Measurements from ENCODE around the gene DRG1.
"Not testable (repeated sequence)": the region's sequence is repeated elsewhere in the genome, so short reads cannot be mapped to it uniquely, and the experiment has no call there.

Gene DRG1, protein sequence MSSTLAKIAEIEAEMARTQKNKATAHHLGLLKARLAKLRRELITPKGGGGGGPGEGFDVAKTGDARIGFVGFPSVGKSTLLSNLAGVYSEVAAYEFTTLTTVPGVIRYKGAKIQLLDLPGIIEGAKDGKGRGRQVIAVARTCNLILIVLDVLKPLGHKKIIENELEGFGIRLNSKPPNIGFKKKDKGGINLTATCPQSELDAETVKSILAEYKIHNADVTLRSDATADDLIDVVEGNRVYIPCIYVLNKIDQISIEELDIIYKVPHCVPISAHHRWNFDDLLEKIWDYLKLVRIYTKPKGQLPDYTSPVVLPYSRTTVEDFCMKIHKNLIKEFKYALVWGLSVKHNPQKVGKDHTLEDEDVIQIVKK

DNA sequence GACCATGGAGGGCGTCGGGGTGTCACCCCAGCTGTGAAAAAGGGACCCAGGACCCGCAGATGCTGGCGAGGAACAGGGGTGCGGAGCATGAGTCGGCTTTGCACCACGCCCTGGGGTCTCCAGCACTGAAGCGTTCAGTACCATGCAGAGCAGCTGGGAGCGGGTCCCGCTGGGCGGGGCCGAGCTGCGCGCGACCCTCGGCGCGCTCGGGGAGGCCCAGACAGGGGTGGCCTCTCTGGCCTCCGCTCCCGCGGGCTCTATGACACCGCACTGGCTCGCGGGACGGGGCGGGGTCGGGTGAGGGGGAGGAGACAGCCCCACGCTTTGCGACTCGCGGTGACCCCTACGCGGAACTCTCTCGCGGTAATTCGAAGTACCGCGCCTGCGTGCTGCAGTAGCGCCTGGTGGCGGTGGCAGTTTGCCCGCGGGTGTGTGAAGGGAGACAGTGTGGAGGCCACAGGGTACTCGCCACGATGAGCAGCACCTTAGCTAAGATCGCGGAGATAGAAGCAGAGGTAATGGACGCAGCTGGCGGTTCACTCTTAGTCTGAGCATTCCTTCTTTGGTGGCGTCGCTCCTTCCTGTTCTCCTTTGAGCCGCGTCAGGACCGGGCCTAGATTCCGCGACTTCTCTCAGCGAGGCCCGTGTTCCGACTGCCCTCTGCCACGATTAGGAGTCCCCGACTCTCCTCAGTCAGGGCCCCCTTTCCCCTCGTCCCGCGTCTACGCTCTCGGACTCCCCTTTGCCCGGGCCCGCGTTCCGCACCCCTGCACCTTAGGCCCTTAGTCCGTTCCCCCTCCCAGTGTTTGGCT lies at the start of gene DRG1:
DRG1 (plus strand) TSS at position 394 of the 812 bp plus-strand sequence; CDS start at position 474, 80 bp downstream.
- H3K4me3 ChIP-seq (ENCODE audit: low read depth, low read length), result peak within 1 kb of the TSS; percentile 99

DNA sequence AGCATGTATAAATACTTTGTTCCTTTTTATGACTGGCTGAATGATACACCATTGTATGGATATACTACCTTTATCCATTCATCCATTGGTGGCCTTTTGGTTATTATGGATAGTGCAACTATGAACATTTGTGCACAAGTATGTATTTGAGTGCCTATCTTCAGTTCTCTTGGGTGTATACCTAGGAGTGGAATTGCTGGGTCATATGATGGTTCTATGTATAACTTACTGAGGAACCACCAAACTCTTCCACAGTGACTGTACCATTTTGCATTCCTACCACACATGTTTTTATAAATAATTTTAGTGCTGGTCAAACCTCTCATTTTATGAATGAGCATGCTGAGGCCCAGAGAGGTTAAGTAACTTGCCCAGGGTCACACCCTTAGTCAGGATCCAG lies 49.4 kb upstream of the DRG1 start:
- H3K4me3 ChIP-seq (ENCODE audit: low read depth, low read length), result no peak overlapping the region

DNA sequence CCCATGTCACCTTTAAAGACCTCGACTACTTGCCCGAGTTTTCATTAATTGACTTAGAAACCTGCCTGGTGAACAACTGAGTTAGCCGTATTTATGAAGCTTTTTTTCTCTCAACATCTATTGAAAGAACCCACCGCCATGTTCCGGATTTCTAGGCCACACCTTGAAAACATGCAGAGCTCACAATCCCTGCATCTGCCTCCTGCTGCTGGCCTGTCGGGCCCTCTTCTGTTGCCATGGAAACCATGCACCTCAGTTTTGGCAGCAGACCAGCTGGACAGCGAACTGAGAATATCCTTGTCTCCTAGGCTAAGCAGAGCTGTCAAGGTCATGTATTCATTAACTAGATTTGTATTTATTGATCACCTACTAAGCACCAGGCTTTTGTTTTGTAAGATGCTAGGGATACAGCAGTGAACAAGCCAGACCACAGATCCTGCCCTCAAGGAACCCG lies 49.0 kb upstream of the DRG1 start:
- no peak overlapping the region for H3K4me3 ChIP-seq (ENCODE audit: low read depth, low read length)

DNA sequence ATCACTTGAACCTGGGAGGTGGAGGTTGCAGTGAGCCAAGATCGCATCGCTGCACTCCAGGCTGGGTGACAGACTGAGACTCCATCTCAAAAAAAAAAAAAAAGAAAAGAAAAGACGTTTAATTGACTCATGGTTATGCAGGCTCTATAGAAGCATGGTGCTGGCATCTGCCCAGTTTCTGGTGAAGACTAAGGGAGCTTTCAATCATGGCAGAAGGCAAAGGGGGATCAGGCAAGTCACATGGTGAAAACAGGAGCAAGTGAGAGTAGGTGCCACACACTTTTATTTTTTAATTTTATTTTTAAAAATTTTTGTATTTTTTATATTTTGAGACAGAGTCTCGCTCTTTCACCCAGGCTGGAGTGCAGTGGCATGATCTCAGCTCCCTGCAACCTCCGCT lies 44.9 kb upstream of the DRG1 start:
- no peak overlapping the region for H3K4me3 ChIP-seq (ENCODE audit: low read depth, low read length)

DNA sequence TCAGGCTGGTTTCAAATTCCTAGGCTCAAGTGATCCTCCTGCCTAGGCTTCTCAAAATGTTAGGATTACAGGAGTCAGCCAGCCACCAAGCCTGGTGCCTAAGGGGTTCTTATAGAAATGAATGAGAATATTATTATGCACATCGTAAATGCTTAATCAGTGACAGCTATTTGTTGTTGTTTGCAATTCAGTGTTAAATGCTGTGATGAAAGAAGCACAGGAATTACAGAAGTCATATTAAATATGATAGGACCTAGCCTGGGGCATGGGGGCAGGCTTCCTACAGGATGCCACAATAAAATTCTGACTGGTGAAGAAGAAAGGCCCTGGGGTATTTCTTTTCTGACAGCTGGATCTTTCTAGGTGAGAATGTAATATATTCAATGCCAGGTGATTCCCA lies 39.4 kb upstream of the DRG1 start:
- no peak overlapping the region for H3K4me3 ChIP-seq (ENCODE audit: low read depth, low read length)

DNA sequence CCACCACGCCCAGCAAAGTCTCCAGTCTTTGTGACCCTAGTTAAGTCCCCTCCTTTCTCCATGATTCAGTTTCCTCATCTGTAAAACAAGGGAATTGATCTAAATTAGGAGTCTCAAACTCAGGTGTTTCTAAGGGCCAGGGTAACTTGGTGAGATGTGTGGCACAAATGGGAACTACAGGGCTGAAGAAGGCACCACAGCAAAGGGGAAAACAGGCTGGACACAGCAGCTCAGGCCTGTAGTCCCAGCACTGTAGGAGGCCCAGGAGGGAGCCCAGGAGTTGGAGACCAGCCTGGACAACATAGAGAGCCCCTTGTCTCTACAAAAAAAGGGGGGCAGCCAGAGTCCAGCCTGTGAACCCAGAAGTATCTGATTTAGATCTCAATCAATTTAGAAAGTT lies 37.7 kb upstream of the DRG1 start:
- no peak overlapping the region for H3K4me3 ChIP-seq (ENCODE audit: low read depth, low read length)

DNA sequence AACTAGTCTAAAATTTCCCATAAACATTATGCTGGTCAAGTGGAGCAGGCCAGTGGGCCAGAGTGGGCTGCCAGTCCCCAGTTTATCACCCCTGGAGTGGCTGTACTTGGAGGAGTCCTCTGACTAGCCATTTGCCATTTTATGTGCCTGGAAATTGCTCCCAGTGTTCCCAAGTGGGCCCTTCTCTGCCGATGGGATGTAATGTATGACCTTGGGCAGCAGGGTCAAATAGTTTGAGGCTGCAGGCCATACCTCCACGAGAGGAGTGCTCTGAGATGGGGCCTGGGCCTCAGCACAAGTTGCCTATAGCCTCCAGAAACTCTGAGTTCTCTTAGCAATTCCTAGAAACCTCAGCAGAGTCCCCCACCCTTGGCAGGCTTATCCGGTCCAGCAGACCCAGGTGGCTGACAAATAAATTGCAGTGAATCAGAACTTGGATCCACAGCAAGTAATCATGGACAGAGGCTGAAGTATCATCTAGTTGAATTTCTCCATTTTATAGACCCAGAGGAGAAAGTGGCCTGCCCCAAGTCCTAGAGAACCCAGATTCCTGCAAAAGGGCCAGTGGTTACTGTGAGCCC lies 35.4 kb upstream of the DRG1 start:
- no peak overlapping the region for H3K4me3 ChIP-seq (ENCODE audit: low read depth, low read length)

DNA sequence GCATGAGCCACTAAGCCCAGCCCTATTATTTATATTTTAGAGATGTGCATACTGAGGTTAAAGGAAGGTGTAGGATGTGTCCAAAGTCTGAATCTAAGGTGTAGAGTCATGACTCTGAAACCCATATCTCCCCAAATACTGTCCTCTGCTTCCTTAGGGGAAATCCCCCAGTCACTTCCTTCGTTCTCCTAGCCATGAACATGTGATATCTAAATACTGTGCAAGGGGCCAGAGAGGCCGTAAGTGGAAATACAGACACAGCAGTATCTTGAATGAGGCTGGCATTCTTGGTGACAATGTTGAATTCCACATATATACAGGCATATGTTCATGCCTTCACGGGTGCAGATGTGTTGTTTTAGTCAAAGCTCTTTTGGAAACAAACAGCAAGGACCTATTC lies 32.0 kb upstream of the DRG1 start:
- no peak overlapping the region for H3K4me3 ChIP-seq (ENCODE audit: low read depth, low read length)

DNA sequence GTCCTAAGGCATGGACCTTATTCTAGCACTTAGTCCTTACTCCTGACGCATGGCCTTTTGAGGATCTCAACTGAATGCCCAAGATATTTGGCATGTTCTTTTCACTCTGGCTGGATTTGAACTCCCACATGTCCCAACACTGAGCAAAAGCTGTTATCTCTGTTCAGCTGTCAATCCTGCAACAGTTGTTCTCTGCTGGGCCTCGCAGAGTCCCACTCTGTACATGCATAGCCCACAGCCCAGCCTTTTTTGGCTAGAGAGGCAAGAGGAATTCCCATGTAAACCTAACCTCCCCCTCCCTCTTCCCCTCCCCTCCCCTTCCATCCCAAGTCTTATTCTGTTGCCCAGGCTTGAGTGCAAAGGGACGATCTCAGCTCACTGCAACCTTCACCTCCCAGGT lies 21.8 kb upstream of the DRG1 start:
- no peak overlapping the region for H3K4me3 ChIP-seq (ENCODE audit: low read depth, low read length)

DNA sequence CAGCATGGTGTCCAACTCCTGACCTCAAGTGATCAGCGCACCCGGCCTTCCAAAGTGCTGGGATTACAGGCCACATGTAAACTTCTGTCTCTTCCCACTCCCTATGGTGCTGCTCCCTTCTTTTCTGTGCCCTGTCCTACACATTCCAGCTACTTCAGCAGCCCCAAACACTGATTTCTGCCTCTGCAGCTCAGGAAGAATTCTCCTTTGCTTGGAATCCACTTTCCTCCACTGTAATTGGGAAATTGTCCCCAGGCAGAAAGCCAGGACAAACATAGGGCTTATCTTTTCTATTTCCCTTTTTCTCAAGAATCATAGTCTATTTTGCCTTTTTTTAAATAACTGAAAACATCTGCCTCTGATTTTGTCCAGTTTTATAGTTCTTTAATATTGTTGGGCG lies 21.3 kb upstream of the DRG1 start:
- H3K4me3 ChIP-seq (ENCODE audit: low read depth, low read length), result no peak overlapping the region

DNA sequence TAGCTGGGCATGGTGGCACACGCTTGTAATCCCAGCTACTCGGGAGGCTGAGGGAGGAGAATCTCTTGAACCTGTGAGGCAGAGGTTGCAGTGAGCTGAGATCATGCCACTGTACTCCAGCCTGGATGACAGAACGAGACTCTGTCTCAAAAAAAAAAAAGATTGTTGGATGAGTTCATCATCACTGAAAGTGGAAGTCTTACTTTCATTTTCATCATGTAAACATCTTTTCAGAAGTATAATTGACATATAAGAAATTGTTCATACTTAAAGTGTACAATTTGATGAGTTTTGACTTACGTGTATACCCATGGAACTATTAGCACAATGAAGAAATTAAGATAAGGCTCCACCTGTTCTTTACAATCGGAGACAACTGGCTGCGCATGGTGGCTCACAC lies 20.8 kb upstream of the DRG1 start:
- H3K4me3 ChIP-seq (ENCODE audit: low read depth, low read length), result not testable (repeated sequence)

DNA sequence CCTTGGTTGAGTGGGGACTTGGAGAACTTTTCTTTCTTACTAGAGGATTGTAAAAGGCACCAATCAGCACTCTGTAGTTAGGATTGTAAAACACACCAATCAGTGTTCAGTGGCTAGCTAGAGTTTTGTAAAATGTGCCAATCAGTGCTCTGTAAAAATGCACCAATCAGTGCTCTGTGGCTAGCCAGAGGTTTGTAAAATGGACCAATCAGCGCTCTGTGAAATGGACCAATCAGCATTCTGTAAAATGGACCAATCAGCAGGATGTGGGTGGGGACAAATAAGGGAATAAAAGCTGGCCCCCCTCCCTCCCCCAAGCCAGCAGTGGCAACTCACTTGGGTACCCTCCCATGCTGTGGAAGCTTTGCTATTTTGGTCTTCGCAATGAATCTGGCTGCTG lies 5.5 kb upstream of the DRG1 start:
- H3K4me3 ChIP-seq (ENCODE audit: low read depth, low read length), result no peak overlapping the region

DNA sequence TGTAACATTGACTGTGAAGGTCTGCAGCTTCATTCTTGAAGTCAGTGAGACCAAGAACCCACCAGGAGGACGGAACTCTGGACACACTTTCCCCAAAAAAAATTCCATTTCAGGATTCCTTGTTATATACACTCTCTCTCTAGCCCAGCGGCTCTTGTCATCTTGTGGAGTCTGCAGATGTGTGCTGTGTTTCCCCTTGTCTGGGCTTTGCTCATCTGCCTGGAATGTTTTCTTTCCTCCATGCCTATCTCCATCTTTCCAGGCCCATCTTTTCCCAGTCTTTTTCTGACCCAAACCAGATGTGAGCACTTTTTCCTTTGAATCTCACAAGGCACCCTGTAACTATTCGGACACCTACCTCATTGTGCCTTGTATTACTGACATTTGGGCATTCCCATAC lies 5.1 kb upstream of the DRG1 start:
- no peak overlapping the region for H3K4me3 ChIP-seq (ENCODE audit: low read depth, low read length)

DNA sequence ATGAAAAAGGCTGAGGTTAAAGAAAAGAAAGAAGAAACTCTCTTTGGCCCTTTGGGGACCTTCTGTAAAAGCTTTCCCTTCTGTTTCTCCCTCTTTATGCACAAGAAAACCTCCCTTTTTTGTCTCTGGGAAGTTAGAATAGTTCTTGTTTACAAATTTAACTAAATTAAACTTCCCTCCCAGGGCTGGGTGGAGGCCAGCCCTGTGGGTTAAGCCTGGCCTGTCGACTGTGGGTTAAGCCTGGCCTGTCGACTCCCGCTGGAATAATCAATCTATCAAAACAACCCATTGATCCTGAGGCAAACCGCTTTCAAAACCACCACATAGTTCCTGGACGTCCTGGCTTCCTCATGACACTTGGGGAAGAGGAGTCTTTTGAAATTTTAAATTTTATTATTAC lies 1.2 kb upstream of the DRG1 start:
- H3K4me3 ChIP-seq (ENCODE audit: low read depth, low read length), result no peak overlapping the region

DNA sequence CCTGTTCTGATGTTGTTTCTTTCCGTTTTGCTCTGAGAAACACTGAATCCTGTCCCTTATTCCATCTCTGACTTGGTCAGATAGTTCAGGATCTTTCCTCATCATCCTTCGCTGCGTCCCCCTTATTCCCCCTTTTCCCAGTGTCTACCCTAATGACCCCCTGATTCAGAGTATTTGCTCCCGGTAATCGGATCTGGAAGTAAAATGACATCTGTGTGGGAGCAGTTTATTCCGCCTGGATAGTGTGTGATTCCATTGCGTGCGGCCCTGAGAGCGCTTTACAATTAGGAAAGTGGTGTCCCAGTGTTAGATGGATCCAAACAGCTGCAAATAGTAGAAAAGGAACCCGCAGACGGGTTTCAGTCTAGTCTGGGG lies 606 bp downstream of the DRG1 start:
- peak overlapping the region; percentile 99 for H3K4me3 ChIP-seq (ENCODE audit: low read depth, low read length)

DNA sequence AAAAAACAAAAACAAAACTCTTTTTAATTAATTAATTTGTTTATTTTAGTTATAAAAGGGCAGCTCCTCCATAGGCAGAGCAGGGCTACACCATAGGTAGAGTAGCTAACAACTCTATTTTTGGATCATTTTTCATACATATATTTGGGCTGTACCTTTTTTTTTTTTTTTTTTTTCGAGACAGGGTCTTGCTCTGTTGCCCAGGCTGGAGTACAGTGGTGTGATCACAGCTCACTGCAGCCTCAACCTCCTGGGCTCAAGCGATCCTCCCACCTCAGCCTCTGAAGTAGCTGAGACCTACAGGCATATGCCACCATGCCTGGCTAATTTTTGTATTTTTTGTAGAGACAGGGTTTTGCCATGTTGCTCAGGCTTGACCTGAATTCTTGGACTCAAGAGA lies 2.9 kb downstream of the DRG1 start:
- not testable (repeated sequence) for H3K4me3 ChIP-seq (ENCODE audit: low read depth, low read length)

DNA sequence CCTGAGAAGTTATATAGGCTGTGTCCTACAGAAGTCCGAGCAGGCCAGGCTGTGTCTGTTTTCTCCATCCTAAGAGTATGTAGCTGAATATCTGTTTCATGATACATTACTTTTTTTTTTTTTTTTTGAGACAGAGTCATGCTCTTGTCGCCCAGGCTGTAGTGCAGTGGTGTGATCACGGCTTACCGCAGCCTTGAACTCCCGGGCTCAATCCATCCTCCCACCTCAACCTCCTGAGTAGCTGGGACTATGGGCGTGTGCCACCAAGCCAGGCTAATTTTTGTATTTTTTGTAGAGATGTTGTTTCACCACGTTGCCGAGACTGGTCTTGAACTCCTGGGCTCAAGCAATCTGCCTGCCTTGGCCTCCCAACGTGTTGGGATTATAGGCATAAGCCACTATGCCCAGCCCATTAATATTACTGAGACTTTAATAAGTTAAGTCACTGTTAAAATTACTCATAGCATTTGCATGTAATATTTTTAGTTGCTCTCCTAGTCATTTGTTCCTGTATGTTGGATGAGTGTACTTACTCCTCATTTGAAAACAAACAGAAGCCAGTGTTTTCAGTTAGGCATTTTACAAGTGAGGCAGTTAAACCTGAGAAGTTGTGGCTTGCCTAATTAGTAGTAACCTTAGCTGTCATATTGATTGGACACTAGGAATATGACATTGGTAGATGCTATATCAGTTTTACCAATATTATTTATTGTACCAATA lies 26.1 kb downstream of the DRG1 start:
- H3K4me3 ChIP-seq (ENCODE audit: low read depth, low read length), result no peak overlapping the region

DNA sequence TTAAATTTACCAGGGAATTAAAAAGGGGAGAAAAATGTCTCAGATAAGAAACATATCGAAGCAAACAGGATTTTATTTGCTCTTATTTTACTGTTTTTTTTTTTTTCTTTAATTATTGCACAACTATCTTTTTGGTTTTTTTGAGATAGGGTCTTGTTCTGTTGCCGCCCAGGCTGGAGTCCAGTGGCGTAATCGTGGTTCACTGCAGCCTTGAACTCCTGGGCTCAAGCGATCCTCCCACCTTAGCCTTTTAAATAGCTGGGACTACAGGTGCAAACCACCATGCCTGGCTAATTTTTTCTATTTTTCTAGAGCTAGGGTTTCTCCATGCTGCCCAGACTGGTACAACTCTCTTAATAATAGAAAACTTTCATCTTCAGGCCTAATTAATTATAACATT lies 32.5 kb downstream of the DRG1 start:
- no peak overlapping the region for H3K4me3 ChIP-seq (ENCODE audit: low read depth, low read length)

DNA sequence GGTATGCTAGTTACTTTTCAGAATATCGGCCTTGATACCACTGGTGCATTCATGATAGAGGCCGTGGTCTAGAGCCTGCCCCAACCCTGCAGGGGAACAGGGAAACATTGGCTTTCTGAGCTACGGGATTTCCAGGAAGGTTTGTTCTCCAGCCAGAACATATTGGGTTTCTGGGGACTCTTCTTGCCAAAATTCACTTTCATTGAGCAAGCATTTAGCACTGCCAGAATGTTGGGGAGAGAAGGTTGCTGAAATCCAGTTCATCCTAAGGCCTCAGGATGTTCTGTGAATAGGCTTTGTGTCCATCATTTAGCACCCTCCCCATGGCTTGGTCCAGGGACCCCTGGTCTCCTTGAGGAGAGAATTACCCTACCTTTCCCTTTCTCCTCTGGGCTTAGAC lies 36.7 kb downstream of the DRG1 start:
- no peak overlapping the region for H3K4me3 ChIP-seq (ENCODE audit: low read depth, low read length)

DNA sequence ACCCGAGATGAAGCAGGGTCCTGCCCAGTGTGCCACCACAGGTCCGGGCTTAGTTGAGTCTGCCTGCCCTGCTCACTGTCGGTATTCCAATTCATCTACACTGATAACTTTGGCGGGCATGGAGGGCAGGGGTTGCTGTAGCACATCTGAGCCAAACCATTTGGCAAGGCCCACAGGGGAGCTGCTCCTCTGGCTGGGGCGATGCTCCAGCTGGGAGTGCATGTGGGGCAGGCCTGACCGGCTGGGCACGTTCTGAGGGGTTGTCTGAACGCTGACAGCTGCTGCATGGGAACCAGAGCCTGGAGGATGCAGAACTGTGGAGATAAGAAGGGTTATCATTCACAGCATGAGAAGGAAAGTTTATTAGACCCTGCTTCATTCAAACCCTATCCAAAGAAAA lies 40.4 kb downstream of the DRG1 start:
- no peak overlapping the region for H3K4me3 ChIP-seq (ENCODE audit: low read depth, low read length)

DNA sequence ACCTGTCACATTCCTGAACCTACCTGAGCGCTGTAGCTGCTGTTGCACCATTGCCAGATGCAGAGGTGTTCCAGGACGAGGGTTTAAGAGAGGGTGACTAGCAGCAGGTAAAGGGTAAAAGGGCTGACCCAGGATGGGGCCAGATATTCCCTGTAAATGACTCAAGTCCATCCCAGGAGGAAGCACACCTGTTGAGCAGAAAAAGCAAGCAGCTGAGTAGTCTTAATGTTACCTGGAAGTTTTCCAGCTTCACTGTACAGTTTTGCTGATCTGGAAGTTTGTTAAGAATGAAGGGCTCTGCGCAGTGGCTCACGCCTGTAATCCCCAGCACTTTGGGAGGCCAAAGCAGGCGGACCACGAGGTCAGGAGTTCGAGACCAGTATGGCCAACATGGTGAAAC lies 41.3 kb downstream of the DRG1 start:
- no peak overlapping the region for H3K4me3 ChIP-seq (ENCODE audit: low read depth, low read length)

Measured in iPS-11a (cell line).